SK-N-SH (cell line): Measurements from ENCODE around the gene CPEB4. TPM values are rescaled to one million over a fixed set of nuclear protein-coding genes. Genes with fewer than 3 reads are reported as not detected.

Experiments used
- CTCF ChIA-PET: fragments of 300-600, 350-600 bp; formaldehyde crosslinking; extraction: SDS; loops from one replicate; lab custom pipeline; 2021; lab: Yijun Ruan, JAX
- POLR2A ChIA-PET: fragments of 350-600 bp; sonication (Branson Sonifier 250); formaldehyde crosslinking; extraction: SDS; loops from one replicate; lab custom pipeline; 2020; ENCODE audit warnings: antibody characterized with exemption, inconsistent platforms; lab: Yijun Ruan, JAX
- DNase-seq: peaks from one replicate; pipeline ENCODE4 v3.0.0; 2012
- H2AFZ ChIP-seq: fragments of 200-600 bp; sonication (generic); 2 replicates; pipeline ENCODE4 v1.8.1; 2016; ENCODE audit warnings: antibody characterized with exemption, mild to moderate bottlenecking, low read depth
- H3F3A ChIP-seq: fragments of 200-600 bp; sonication (generic); replicated peaks from 2 replicates; pipeline ENCODE3; 2016; ENCODE audit warnings: antibody characterized with exemption, mild to moderate bottlenecking; ENCODE audit not compliant: insufficient read depth
- H3K27ac ChIP-seq, 2 experiments: fragments of 200-500 bp in 1 of 2; fragments of 200-600 bp in 1 of 2; sonication (Bioruptor generic) in 1 of 2; sonication (generic), shearing (Covaris generic) in 1 of 2; 2 replicates each; pipeline versions ENCODE4 v1.5.1 to v1.6.1; 2014 to 2016; ENCODE audit warnings: low read depth in 2 of 2, inconsistent platforms in 1 of 2, low read length in 1 of 2, mild to moderate bottlenecking in 1 of 2, mixed read lengths in 1 of 2
- H3K27me3 ChIP-seq: fragments of 200-600 bp; sonication (generic), shearing (Covaris generic); 2 replicates; pipeline ENCODE4 v1.6.1; 2016; ENCODE audit warnings: mixed run types; ENCODE audit not compliant: insufficient read depth
- H3K36me3 ChIP-seq, 2 experiments: fragments of 200-500 bp in 1 of 2; fragments of 200-600 bp in 1 of 2; sonication (Bioruptor generic) in 1 of 2; sonication (generic) in 1 of 2; replicated peaks in 1 of 2; 2 replicates each; pipeline versions ENCODE3 to v1.5.1; 2014 to 2016; ENCODE audit warnings: low read length in 1 of 2, mild to moderate bottlenecking in 1 of 2; ENCODE audit not compliant: insufficient read depth in 2 of 2, control insufficient read depth in 1 of 2
- H3K4me1 ChIP-seq, 2 experiments: fragments of 200-500 bp in 1 of 2; fragments of 200-600 bp in 1 of 2; sonication (Bioruptor generic) in 1 of 2; sonication (generic), shearing (Covaris generic) in 1 of 2; 2 replicates each; pipeline versions ENCODE4 v1.5.1 to v1.6.1; 2014 to 2016; ENCODE audit warnings: low read depth in 1 of 2, low read length in 1 of 2, mixed run types in 1 of 2; ENCODE audit not compliant: insufficient read depth in 2 of 2, control insufficient read depth in 1 of 2
- H3K4me2 ChIP-seq: fragments of 200-600 bp; sonication (generic), shearing (Covaris generic); 2 replicates; pipeline ENCODE4 v1.6.1; 2017; ENCODE audit warnings: mixed run types
- H3K4me3 ChIP-seq, 2 experiments: fragments of 200-500 bp in 1 of 2; fragments of 200-600 bp in 1 of 2; sonication (Bioruptor generic) in 1 of 2; sonication (generic), shearing (Covaris generic) in 1 of 2; 2 replicates each; pipeline versions ENCODE4 v1.5.1 to v1.8.1; 2014 to 2016; ENCODE audit warnings: low read depth in 2 of 2, inconsistent platforms in 1 of 2, low read length in 1 of 2, mild to moderate bottlenecking in 1 of 2, mixed read lengths in 1 of 2, moderate library complexity in 1 of 2
- H3K79me2 ChIP-seq: fragments of 200-600 bp; sonication (generic); 2 replicates; pipeline ENCODE4 v1.8.1; 2017; ENCODE audit warnings: mild to moderate bottlenecking; ENCODE audit not compliant: insufficient read depth
- H3K9ac ChIP-seq: fragments of 200-600 bp; sonication (generic); 2 replicates; pipeline ENCODE4 v1.6.1; 2017; ENCODE audit warnings: mixed run types
- H3K9me2 ChIP-seq: fragments of 200-600 bp; sonication (generic); 2 replicates; pipeline ENCODE4 v1.6.1; 2017; ENCODE audit warnings: mixed run types
- H3K9me3 ChIP-seq: fragments of 200-600 bp; sonication (generic); 2 replicates; pipeline ENCODE4 v1.6.1; 2017; ENCODE audit warnings: mixed run types, mild to moderate bottlenecking, moderate library complexity
- H4K20me1 ChIP-seq: fragments of 200-600 bp; sonication (generic); 2 replicates; pipeline ENCODE4 v1.6.1; 2017; ENCODE audit warnings: mild to moderate bottlenecking, mixed run types; ENCODE audit not compliant: insufficient read depth
- CTCF ChIP-seq: fragments of 200-600 bp; sonication (generic); IDR thresholded peaks from 2 replicates; pipeline ENCODE4 v1.6.1; 2017; ENCODE audit warnings: antibody characterized with exemption, mild to moderate bottlenecking, moderate library complexity
- ELF1 ChIP-seq: IDR thresholded peaks from 2 replicates; pipeline ENCODE4 v1.4.0; 2012
- FOXM1 ChIP-seq: IDR thresholded peaks from 2 replicates; pipeline ENCODE4 v1.4.0; 2012; ENCODE audit warnings: low read depth, mild to moderate bottlenecking
- JUND ChIP-seq: IDR thresholded peaks from 2 replicates; pipeline ENCODE4 v1.4.0; 2012
- MEF2A ChIP-seq: IDR thresholded peaks from 2 replicates; pipeline ENCODE4 v1.4.0; 2012; ENCODE audit warnings: low read depth, borderline replicate concordance
- REST ChIP-seq: IDR thresholded peaks from 2 replicates; pipeline ENCODE4 v1.6.1; 2012; ENCODE audit warnings: mild to moderate bottlenecking, low read depth, low read length, moderate library complexity
- SIN3A ChIP-seq: IDR thresholded peaks from 2 replicates; pipeline ENCODE4 v1.6.1; 2012; ENCODE audit warnings: low read depth, mild to moderate bottlenecking, low read length, moderate library complexity, borderline replicate concordance
- SMC3 ChIP-seq: IDR thresholded peaks from 2 replicates; pipeline ENCODE4 v1.6.1; 2012; ENCODE audit warnings: low read depth, low read length, improper control_type of control experiment
- TEAD4 ChIP-seq: IDR thresholded peaks from 2 replicates; pipeline ENCODE4 v1.4.0; 2012; ENCODE audit warnings: mild to moderate bottlenecking, borderline replicate concordance; ENCODE audit not compliant: insufficient read depth
- USF1 ChIP-seq: IDR thresholded peaks from 2 replicates; pipeline ENCODE4 v1.4.0; 2012; ENCODE audit warnings: low read depth, borderline replicate concordance
- ZBTB33 ChIP-seq: IDR thresholded peaks from 2 replicates; pipeline ENCODE4 v1.4.0; 2012; ENCODE audit warnings: low read depth, borderline replicate concordance
- WGBS: methylation state at CpG from one replicate; pipeline ENCODE4 v1.1.6; 2017; ENCODE audit warnings: low lambda C conversion rate; 5-methylcytosine and 5-hydroxymethylcytosine counted together
- polyA plus RNA-seq, 3 experiments: library from polyadenylated mRNA; depleted of rRNA; stranded (reverse); fragments of >200 nt; gene quantifications; 2 replicates each; pipeline ENCODE4 v1.2.3, GENCODE V29; 2012

Gene CPEB4
- polyA plus RNA-seq, 1 of the 3 experiments (the other 2 are of a cell fraction), result 6.8 TPM

GRCh38 chr5:173969167-173970049 is 81.3 kb downstream of the CPEB4 start:
- H3K27me3 ChIP-seq, result no peaks in the 10 kb centered on the region
- H4K20me1 ChIP-seq, result no peaks in the 10 kb centered on the region
- H3K9me2 ChIP-seq, result no peaks in the 10 kb centered on the region
- no peak overlapping the region for H3K9ac ChIP-seq
- no peak overlapping the region for H3K27ac ChIP-seq
- TF ChIP-seq ELF1 (no peak), JUND (no peak), SIN3A (no peak), USF1 (no peak), MEF2A (no peak), SMC3 (no peak), TEAD4 (no peak), REST (no peak), ZBTB33 (no peak), CTCF (no peak), FOXM1 (no peak)
- H3F3A ChIP-seq, result no peaks in the 10 kb centered on the region
- H3K4me2 ChIP-seq, result no peak overlapping the region
- ChIA-PET POLR2A (no interaction called here), CTCF (interaction anchor here (1.5 to 6.7 kb wide), 3 partner anchors 44 to 348 kb away, joined by 3 to 162 read pairs (median 6); partner anchors contain the start of gene BOD1)
- H3K4me3 ChIP-seq, result no peak overlapping the region
- H2AFZ ChIP-seq, result no peak overlapping the region
- no peaks in the 10 kb centered on the region for H3K9me3 ChIP-seq
- H3K36me3 ChIP-seq, result no peaks in the 10 kb centered on the region
- DNase-seq, result no peak
- H3K79me2 ChIP-seq, result no peaks in the 10 kb centered on the region
- 80% methylated on average over 12 of the region's 12 CpGs for WGBS
- peaks cover 0 to 8% of the 10 kb centered on the region in 2 experiments; a peak in 1 of 4 replicates for H3K4me1 ChIP-seq
